Thyroid gland (tissue), 4 donors: ENCODE data around the gene GRIN2A. TPM values are rescaled to one million over a fixed set of nuclear protein-coding genes. Genes with fewer than 3 reads are reported as not detected.

Experiments
- DNase-seq, 2 donors: peaks; one replicate each; pipeline ENCODE4 v3.0.0-alpha.2; 2019
- H3K27ac ChIP-seq, 3 donors: fragments of 200-600 bp; sonication (generic); 1 replicate in 2 of 3; 2 replicates in 1 of 3; pipeline ENCODE4 v1.5.1; 2016 to 2019; ENCODE audit warnings: mild to moderate bottlenecking in 1 of 3, moderate library complexity in 1 of 3
- H3K27me3 ChIP-seq: fragments of 200-600 bp; sonication (generic); one replicate; pipeline ENCODE4 v1.5.1; 2019
- H3K36me3 ChIP-seq, 2 donors: fragments of 200-600 bp; sonication (generic); one replicate each; pipeline ENCODE4 v1.5.1; 2016 to 2019
- H3K4me1 ChIP-seq, 2 donors: fragments of 200-600 bp; sonication (generic); one replicate each; pipeline ENCODE4 v1.5.1; 2017 to 2019
- H3K4me3 ChIP-seq, 3 donors: fragments of 200-600 bp; sonication (generic); replicated peaks in 1 of 3; 1 replicate in 2 of 3; 2 replicates in 1 of 3; pipeline ENCODE4 v1.5.1; 2016; ENCODE audit warnings: mild to moderate bottlenecking in 1 of 3
- H3K9me3 ChIP-seq: fragments of 200-600 bp; sonication (generic); one replicate; pipeline ENCODE4 v1.5.1; 2017
- POLR2A ChIP-seq, 2 donors: fragments of 450-650 bp; IDR thresholded peaks; one replicate each; pipeline ENCODE4 v1.6.1; 2017; ENCODE audit warnings: antibody characterized with exemption in 2 of 2, mild to moderate bottlenecking in 2 of 2, moderate library complexity in 1 of 2
- WGBS, 2 donors: methylation state at CpG; one replicate each; pipeline ENCODE4 v1.1.5; 2017; 5-methylcytosine and 5-hydroxymethylcytosine counted together
- intact Hi-C: fragments of 100-400 bp; cut with DNase I; formaldehyde crosslinking; loops from one replicate; pipeline ENCODE4 v1.15.1; 2023
- total RNA-seq, 4 donors: library from RNA; depleted of rRNA; stranded (reverse); fragments of >200 nt; gene quantifications; one replicate each; pipeline ENCODE4 v1.2.3, GENCODE V29; 2016
- TF ChIP-seq, protein P1 (sequence below), 6 experiments: fragments of 200-600 bp in 3 of 6; fragments of 450-650 bp in 3 of 6; sonication (generic) in 3 of 6; IDR thresholded peaks; one replicate each; pipeline ENCODE4 v1.5.1; 2016 to 2019; ENCODE audit warnings: antibody characterized with exemption in 6 of 6, mild to moderate bottlenecking in 2 of 6, inconsistent platforms in 1 of 6, moderate library complexity in 1 of 6

Gene GRIN2A
- total RNA-seq, 4 donors from 2014 or later, result 0.11 to 1.3 (median 0.53) TPM

DNA sequence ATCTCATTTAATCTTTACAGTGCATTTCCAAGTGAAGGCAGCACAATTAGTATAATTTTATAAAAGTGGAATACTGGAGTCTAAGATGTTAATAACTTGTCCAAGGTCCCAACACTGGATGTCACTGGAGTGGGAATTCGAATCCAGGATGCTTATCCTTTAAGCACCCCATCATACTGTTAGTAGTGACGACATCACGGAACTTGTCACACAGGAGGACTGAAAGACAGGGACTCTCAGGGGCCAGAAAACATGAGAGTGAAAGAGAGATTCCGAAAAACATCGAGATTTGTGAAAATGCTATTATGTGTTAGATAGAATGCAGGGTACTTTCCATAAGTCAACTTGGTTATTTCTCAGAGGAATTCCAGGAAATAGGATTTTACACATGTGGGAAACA lies 374.0 kb downstream of the GRIN2A start:
- Histone ChIP-seq H3K9me3 (no peaks in the 10 kb centered on the region), H3K27ac (no peak overlapping the region), H3K27me3 (no peaks in the 10 kb centered on the region), H3K36me3 (no peaks in the 10 kb centered on the region), H3K4me1 (no peaks in the 10 kb centered on the region), H3K4me3 (no peak overlapping the region)
- no peak for TF ChIP-seq POLR2A (IDR thresholded peaks at IDR 0.05)
- TF ChIP-seq, protein P1, sequence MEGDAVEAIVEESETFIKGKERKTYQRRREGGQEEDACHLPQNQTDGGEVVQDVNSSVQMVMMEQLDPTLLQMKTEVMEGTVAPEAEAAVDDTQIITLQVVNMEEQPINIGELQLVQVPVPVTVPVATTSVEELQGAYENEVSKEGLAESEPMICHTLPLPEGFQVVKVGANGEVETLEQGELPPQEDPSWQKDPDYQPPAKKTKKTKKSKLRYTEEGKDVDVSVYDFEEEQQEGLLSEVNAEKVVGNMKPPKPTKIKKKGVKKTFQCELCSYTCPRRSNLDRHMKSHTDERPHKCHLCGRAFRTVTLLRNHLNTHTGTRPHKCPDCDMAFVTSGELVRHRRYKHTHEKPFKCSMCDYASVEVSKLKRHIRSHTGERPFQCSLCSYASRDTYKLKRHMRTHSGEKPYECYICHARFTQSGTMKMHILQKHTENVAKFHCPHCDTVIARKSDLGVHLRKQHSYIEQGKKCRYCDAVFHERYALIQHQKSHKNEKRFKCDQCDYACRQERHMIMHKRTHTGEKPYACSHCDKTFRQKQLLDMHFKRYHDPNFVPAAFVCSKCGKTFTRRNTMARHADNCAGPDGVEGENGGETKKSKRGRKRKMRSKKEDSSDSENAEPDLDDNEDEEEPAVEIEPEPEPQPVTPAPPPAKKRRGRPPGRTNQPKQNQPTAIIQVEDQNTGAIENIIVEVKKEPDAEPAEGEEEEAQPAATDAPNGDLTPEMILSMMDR (IDR thresholded peaks at IDR 0.05), result no peak
- WGBS, 2 donors, result 91% methylated on average over 5 of the region's 5 CpGs
- no peak for DNase-seq
- intact Hi-C loops, result no loop called here

- Histone ChIP-seq H3K4me3 (no peak overlapping the region), H3K36me3 (no peaks in the 10 kb centered on the region), H3K27ac (no peak overlapping the region), H3K9me3 (no peaks in the 10 kb centered on the region), H3K27me3 (no peaks in the 10 kb centered on the region), H3K4me1 (no peaks in the 10 kb centered on the region)
- no peak for DNase-seq
- no peak for TF ChIP-seq POLR2A (IDR thresholded peaks at IDR 0.05)
- TF ChIP-seq, protein P1 (IDR thresholded peaks at IDR 0.05), result no peak
- intact Hi-C loops, result no loop called here
- 85 to 98% methylated on average over 3 of the region's 3 CpGs for WGBS, 2 donors
Observed at GRCh38 chr16:9807302-9807701, 374.9 kb downstream of the GRIN2A start.

DNA sequence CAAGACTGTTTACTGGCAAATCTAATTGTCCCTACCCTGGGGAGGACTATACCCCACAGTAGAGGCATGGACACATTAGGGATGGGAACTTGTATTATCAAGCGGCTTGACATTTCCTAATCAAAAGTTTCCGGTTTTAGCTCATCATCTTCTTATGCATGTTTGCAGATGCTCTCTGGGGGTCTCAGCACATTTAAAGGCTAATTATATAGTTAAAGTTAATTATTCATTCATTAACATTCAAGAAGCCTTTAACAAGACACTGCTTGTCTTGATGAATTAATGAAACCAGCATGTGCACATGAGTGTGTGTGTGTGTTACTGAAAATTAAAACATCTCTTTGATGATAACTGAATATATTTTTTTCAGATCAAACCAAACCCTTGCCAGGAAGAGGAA lies 377.1 kb downstream of the GRIN2A start:
- H3K27ac ChIP-seq, result no peak overlapping the region
- TF ChIP-seq, protein P1 (IDR thresholded peaks at IDR 0.05), result no peak
- no peak for TF ChIP-seq POLR2A (IDR thresholded peaks at IDR 0.05)
- 88 to 98% methylated on average over 2 of the region's 2 CpGs for WGBS, 2 donors
- H3K4me3 ChIP-seq, result no peak overlapping the region
- intact Hi-C loops, result no loop called here
- no peaks in the 10 kb centered on the region for H3K36me3 ChIP-seq
- H3K27me3 ChIP-seq, result no peaks in the 10 kb centered on the region
- no peaks in the 10 kb centered on the region for H3K4me1 ChIP-seq
- H3K9me3 ChIP-seq, result no peaks in the 10 kb centered on the region
- DNase-seq, result no peak

DNA sequence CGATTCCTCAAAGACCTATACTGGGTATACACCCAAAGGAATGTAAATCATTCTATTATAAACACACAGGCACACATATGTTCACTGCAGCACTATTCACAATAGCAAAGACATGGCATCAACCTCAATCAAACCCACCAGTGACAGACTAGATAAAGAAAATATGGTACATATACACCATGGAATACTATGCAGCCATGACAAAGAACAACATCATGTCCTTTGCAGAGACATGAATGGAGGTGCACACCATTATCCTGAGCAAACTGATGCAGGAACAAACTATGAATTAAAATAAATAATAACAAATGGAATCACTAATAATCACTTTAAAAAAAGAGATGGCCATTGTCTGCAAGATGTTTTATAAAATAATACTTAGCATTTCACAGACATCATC lies 380.1 kb downstream of the GRIN2A start:
- Histone ChIP-seq H3K4me1 (no peaks in the 10 kb centered on the region), H3K27ac (no peak overlapping the region), H3K9me3 (no peaks in the 10 kb centered on the region), H3K36me3 (no peaks in the 10 kb centered on the region), H3K27me3 (no peaks in the 10 kb centered on the region), H3K4me3 (no peak overlapping the region)
- intact Hi-C loops, result no loop called here
- 94 to 98% methylated on average over 1 of the region's 1 CpG for WGBS, 2 donors
- DNase-seq, result no peak
- TF ChIP-seq, protein P1 (IDR thresholded peaks at IDR 0.05), result no peak
- TF ChIP-seq POLR2A (IDR thresholded peaks at IDR 0.05), result no peak

GRCh38 chr16:9801651-9802050 lies 380.6 kb downstream of the GRIN2A start:
- Histone ChIP-seq H3K9me3 (no peaks in the 10 kb centered on the region), H3K4me1 (no peaks in the 10 kb centered on the region), H3K27me3 (no peaks in the 10 kb centered on the region), H3K36me3 (no peaks in the 10 kb centered on the region), H3K27ac (no peak overlapping the region), H3K4me3 (no peak overlapping the region)
- intact Hi-C loops, result no loop called here
- no peak for DNase-seq
- TF ChIP-seq POLR2A (IDR thresholded peaks at IDR 0.05), result no peak
- TF ChIP-seq, protein P1 (IDR thresholded peaks at IDR 0.05), result no peak
- 80 to 93% methylated on average over 1 of the region's 1 CpG for WGBS, 2 donors
